Suppressor macrophage treated with lipopolysaccharide for 4 hours (primary cell): Measurements from ENCODE around the gene KCNN3.
A peak's percentile ranks its signal among the peaks of the same experiment; 100 is the strongest.

ENCODE experiments used
- DNase-seq: peaks from one replicate; pipeline ENCODE4 v3.0.0-alpha.2; 2020

Gene KCNN3

DNA sequence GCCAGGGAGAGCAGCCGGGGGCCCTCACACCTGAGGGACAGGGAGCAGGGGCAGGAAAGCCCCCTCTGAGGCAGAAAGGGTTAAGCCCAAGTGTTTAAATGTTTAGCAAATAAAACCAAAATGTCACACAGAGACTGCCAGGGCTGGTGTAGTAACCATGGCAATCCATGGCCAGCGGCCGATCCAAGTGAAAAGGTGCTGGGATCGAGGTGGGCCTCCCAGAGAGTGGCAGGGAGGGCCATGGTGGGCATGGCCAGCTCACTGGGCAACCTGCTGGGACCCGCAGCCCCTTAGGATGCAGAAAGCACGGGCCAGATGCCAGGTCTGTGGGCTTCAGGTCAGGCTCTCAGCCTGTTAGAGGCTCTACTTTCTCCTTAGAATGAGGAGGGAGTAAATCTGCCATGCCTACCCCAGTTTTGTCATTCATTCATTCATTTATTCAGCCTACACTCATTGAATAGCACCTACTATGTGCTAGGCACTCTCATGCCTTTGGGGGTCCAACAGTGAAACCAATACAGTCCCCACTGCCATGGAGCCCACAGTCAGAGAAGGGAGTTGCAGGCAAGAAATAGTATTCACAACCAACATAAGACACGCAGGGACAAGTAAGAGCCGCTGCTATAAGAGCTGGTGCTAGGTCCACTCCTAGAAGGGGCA, 56.1 kb downstream of the KCNN3 start:
- DNase-seq: no peak

DNA sequence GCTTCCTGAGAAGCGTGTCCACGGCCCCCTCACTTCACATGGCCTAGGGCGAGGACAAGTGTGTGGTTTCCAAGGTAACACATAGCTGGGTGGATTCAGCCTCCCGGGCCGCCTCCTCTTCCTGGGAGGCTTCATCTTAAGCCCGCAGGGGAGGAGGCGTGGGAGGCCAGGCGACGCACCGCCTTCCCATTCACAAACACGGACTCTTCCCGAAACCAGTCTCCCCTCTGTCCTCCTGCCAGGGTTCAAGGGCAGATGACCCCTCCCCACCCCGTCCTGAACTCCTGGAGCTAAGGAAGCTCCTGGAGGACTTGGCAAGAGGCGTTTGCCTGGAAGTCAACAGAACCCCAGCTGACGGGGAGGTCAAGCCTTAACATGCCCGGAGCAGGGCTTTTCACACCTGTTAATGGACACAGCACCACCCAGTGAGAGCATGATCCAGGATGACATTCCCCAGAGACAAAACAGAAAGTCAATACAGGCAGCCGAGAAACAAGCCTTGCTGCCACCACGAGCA, 56.7 kb downstream of the KCNN3 start:
- no peak for DNase-seq

DNA sequence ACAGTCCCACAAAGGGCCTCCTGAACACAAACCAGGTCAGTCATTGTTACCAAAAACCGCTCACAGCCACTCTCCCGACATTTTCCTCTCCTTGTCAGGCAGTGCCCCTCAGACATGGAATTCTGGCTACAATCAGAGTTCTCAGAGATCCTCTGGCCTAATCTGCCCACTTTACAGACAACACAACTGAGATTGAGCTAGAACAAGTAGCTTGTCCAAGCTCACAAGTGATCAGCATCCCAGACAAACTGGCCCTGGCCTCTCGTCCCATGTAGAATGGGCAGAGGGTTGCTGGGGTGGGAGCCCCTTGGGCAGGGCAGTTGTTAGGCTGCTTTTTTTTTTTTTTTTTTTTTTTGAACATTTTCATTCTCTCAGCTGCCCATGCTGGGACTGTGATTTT, 57.2 kb downstream of the KCNN3 start:
- DNase-seq: no peak

DNA sequence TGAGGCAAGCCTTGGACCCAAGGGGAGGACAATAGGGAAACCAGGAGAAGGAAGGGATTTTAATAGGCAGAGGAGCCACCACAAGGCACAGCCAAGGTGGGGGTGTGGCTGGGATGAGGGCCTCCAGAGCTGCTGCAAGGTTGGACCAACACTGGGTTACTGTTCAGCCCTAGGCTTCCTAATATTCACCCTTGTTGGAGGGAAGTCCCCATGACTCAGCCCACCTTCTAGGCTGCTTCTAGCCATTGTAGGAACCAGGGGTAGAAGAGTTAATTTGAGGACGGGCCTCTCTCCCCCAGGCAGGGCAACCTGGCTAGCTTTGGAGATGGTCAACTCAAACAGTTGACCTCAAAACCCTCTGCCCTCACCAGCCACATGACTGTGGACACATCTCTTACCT, 59.5 kb downstream of the KCNN3 start:
- DNase-seq: no peak

DNA sequence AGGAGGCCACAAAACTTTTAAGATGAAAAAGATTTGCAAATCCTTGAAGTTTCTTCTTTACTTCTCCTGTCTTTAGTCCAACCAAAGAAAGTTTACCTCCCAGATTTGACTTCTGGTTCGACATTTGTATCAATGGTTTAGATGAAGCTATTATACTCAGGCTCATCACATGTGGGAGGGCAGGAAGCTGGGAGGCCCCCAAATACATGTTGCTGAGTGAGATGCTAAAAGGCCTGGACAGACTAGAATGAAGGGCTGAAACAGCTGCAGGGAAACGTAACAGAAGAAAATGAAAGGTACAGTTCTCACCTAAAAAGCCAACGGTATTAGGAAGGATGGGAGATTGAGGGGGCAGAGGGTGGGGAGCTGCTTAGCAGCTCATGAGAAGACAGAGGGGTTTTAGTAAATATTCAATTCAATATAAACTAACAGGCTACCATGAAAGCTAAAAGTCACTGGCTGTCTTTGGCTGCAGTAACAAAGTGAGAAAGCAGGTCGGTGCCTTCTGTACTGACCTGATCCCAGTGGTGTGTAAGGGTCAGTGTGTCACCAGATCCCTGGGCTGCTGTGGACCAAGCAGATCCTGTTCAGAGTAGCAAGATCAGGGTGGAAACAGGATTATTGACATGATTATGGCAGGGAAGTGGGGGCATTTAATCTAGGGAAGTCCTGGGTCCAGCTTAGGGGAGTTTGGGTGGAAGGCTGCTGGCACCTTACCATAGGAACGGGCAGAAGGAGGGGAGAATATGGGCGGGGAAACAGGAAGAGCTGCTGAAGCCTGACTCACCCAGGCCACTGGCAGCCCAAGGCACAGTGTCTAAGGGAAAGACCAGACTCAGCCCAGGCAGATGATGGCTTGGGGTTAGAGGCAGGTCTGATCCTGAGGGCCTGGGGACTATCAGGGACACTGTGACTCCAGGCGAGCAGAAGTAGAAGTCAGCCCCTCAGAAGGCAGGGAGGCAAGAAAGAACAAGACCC, 60.4 kb downstream of the KCNN3 start:
- peak; percentile 39 for DNase-seq

DNA sequence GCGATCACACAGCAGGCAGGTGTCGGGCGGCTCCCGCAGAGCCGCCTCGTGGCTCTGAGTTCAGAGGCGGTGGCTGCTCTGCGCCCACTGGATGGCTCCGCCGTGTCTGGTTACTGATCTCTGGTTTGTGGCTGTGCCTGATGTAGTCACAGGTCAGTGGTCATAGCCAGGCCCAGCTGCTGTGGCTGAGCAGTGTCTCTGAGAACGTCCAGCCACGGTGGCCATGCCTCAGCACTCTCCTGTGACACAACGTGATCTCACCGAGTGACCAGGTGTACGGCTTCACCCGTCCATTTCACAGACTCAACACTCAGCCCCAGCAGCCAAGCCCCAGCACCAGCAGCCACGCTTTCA, 61.2 kb downstream of the KCNN3 start:
- DNase-seq: no peak

DNA sequence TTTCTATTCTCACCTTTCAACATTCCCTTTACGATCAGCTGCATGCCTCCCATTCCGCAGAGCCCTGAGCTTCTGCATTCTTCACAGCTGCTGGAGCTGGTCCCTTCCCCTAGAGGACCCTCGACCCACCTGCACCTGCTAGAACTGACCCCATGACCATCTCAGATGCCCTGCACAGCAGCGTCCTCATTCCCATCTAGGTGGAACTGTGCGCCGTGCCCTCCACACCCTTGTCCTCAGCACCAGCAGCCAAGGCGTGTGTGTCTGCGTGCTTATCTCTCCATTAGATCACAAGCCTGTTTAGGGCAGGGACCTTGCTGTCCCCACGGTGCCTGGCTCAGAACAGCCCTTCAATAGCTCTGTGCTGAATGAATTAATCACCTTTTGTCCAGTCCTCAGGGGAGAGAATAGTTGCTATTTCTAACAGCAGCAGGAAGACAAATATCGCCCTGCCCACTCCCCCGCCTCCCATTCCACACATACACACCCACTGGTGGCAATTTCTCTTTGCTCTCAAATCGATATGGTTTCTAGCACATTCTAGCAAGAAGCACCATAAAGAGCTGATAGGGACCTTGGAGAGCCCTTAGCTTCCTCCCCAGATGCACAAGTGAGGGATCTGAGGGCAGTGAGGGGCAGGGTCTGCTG, 61.7 kb downstream of the KCNN3 start:
- DNase-seq: no peak

DNA sequence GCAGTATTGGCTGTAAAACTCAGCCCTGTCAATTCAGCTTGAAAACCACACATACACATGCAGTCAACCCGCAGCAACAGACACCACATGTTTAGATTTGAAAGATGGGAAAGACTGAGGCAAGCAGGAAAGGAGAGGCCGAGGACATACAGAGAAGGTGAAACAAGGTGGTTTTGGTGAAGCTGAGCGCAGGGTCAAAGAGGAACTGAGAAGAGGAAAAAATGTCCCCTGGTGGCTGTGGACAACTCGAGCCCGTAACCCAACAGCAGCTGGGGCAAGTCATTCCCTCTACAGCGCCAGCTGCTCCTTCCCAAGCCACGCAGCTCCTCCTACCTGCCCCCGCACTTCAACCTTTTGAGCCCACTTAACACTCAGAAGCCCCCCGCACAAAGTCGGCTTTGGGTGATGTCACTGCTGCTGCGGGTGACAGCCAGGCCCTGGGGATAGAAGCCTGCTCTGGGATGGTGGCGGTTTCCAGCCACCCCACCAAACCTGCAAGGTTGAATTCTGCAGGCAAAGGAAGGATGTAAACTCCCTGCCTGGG, 63.0 kb downstream of the KCNN3 start:
- DNase-seq: no peak

DNA sequence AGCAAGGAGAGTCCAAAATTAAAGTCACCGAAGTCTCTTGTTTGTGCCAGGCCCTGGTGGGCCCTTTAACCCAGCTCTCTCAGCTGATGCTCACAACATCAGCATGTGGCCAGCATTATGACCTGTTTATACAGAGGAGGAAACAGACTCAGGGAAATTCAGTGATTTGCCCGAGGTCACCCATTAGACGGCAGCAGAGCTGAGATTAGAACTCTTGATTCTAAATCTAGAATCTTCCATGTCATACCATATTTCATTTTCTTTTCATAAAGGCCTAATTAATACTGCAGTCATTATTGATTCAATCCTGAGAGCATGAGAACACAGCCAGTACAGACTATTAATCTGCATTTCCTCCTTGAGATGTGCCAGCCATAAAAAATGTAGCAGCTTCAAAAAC, 63.7 kb downstream of the KCNN3 start:
- no peak for DNase-seq

DNA sequence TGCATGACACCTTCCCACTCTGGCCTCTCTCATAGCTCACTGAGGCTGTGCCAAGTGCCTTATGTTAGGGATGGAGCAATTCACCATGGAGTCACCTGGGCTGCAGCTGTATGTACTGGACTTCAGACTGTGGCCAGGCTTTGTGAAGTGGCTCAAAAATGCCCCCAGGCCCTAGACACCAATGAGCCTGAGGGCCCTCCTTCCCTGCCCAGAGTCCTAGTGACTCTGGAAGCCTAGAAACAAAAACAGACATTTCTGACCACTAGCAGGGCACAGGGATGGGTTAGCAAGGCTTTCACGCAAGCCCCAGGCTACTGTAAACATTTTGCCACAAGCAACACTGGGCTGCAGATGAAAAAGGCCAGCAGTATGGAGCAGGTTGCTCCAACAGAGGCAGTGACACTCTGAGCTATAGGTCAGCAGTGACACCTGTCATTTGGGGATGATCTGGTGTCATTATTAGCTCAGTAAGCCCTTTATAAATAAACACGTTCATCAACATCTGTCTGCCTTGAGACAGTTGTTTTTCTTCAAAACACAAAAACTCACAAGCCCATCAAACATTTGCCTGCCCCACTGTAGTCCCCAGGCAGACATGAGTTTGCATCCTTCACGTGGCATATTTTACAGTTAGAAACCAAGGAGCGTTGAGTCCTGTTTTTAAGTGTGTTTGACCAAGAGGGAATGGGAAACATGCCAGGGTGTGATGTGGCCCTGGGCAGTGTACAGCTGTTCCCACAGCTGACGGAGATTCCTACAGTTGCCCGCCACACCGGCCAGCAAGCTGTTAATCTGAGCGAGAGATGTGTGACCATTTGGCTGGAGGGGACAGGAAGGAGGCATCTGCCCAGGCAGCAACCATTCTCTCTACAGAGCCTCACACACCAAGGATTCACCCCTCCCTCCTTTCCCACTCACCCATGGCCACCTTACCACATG, 66.8 kb downstream of the KCNN3 start:
- DNase-seq: no peak

DNA sequence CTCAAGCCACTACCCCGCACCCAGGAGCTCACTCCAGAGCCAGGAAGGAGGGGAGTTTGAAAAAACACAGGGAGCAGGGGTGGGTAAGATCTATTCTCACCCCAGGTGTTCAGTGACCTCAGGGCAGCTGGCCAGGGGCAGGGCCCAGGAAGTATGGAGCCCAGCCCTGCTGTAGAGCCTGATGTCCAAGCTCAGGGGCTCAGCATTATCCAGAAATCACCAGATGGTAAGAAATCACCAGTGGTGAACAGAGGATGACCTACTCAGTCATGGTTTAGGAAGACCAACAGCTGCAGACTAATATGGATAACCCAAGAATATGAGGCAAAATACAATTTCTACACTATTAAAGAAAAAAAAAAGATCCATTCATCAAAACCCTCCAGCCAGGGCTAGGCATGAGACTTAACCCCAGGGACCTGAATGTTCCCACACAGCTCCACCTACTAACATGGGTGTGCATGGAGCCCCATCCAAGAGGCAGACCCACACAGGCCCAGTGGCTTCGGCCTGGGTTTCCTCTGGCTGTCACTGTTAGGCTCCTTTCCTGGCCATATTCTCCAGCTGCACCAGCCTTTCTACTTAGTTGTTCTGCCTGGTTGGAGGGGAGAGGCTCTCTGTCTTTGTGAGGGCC, 67.6 kb downstream of the KCNN3 start:
- no peak for DNase-seq

DNA sequence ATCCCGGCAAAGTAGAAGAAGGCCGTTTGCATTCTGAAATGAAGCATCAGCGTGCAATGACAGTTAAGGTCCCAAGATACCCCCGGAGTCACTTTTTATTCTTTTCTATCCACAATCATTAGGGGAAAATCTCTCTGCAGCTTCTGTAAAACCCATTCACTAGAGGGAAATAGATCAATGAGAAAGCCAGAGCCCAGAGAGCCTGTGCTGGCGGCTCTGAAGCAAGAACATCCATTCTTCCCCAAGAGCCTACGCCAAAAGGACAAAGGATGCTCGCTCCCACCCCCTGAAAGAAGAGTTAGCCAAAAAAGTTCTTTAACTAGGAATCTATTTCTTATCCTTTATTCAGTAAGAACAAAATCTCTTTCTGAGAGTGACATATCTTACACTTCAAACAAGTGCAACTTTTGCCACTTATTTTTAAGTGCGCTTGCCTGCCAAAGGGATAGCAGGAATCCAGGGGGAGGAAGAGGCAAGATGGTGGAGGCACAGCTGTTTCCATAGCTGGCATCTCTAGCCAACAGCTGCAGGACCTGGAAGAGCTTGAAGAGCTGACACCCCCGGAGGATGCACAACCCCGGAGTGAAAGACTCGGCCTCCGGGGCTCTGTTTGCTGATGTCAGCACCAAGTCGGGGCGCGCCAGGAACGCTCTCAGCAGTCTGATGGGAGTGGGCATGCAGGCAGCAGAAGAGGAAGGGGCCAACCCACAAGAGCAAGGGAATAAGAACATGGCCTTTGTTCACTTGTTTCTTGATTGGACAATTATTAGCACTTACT, 68.7 kb downstream of the KCNN3 start:
- DNase-seq: no peak

DNA sequence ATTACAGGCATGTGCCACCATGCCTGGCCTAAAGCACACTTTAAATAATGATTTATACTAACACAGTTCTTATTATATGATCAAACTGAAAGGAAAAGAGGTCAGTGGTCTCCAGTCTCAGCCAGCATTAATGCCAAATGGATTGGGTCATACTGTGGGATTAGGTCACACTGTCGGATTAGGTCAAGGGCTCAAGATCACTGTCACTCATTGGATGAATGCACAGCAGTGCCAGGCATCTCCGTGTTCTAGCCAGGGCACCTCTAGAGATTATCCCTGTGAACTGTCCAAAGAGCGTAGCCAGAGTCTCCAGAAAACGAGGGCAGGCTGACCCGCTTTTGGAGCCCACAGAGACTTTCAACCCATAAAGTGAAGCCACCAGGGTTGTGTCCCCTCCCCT, 70.9 kb downstream of the KCNN3 start:
- DNase-seq: no peak

DNA sequence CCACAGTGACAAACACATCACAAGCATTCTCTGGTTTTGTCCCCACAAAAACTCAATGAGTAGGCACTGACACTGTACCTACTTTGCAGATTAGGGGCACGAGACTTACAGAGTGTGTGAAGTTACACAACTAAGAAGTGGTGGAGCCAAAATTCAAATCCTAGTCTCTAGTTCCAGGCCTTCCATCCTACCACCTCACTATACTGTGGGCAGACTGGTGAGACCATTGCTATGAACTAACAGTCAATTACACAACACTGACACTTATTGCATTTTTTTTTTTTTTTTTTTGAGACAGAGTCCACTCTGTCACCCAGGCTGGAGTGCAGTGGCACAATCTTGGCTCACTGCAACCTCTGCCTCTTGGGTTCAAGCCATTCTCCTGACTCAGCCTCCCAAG, 71.4 kb downstream of the KCNN3 start:
- peak; percentile 6 for DNase-seq

DNA sequence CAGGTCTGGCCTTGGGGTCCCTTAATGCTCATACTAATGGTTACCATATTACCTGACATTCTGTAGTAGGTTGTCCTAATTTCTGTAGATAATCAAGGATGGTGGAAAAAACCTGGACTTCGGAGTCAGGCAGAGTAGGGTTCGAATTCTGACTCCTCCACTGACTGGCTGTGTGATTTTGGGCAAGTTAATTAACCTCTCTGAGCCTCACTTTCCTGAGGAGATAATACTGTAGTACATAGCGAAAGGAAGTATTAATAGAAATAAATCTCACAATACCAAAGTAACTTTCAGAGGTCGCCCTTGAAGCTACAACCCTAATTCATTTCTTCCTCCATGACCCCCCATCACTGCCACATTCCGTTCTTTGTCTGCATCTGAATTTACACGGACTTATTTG, 72.9 kb downstream of the KCNN3 start:
- DNase-seq: no peak

DNA sequence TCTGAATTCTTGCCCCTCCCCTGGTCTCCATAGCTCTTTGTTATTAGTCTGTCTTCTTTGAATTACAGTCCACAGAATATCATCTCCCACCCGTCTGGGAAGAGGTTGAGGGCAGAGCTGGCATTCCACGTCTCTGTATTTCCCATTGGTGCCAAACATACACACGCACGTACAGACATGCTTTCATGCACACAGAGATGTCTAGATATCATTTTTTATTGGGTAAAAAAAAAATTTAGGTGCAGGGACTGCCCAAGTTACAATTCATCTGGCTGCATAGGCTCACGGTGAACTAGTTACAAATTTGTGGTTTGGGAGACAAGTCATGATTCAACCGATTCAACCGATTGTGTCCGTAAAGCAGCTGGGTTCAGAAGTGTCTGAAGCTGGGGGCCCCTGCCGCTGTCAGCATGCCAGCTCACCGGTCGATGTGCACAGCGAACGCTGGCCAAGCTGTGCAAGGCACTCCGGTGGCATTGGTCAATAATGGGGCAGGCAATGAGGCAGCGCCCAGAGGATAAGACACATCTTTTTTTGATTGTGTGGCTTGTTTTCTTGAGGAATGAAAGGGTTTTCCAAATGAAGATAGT, 73.7 kb downstream of the KCNN3 start:
- no peak for DNase-seq

DNA sequence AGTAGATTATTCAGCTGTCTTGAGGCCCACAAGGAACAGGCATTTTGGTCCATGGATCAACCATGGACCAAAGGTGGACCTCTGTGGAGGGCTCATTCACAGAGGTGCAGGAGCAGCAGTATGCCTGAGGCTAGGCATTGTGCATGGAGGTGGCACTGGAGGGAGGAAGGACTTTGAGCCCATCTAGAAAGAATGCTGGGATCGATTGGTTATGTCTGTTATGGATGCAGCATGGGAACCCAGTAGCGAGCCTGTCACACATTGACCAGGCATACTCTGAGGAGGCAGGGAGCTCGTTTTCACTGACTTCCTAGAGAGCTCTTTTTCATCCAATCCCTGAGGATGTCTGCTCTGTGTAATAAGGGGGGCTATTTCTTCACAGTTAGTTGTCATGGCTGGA, 75.5 kb downstream of the KCNN3 start:
- no peak for DNase-seq

DNA sequence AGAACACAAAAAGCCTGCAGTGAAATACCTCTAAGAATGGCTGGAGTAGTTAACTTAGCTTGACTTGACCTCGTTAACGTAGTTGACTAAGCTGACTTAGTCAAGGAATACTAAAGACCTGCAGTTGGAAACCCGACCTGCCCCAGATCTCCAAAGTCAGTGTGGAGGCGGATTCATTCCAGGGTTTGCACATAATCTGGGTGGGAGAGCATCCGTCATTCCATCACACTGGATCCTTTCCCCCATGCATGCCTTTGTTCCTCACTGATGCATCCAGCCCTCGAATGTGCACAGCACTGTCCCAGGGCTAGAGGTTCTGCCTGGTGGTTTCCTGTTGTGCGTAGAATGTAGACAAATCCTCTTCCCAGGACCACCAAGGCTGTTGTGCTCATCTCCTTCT, 76.4 kb downstream of the KCNN3 start:
- no peak for DNase-seq

DNA sequence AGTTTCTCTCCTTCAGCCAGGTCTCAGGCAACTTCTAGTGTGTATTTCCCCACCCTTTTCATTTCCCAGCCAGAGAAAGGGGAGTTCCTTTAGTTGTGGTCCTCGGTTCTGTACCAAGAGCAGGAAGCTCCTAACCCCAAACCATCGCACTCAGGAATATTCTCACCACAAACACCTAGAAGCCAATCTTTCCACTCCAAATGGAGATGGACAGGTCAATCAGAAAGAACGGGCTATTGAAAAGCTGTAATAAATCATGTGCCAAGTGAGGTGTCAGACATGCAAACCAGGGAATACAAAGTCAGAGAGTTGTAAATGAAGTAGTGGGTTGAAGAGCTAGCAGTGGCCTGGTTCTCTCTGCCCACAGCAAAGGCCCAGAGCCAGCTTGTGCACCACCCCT, 77.2 kb downstream of the KCNN3 start:
- no peak for DNase-seq
